Measurements from ENCODE around the gene TOB1.

TOB1 gene

DNA sequence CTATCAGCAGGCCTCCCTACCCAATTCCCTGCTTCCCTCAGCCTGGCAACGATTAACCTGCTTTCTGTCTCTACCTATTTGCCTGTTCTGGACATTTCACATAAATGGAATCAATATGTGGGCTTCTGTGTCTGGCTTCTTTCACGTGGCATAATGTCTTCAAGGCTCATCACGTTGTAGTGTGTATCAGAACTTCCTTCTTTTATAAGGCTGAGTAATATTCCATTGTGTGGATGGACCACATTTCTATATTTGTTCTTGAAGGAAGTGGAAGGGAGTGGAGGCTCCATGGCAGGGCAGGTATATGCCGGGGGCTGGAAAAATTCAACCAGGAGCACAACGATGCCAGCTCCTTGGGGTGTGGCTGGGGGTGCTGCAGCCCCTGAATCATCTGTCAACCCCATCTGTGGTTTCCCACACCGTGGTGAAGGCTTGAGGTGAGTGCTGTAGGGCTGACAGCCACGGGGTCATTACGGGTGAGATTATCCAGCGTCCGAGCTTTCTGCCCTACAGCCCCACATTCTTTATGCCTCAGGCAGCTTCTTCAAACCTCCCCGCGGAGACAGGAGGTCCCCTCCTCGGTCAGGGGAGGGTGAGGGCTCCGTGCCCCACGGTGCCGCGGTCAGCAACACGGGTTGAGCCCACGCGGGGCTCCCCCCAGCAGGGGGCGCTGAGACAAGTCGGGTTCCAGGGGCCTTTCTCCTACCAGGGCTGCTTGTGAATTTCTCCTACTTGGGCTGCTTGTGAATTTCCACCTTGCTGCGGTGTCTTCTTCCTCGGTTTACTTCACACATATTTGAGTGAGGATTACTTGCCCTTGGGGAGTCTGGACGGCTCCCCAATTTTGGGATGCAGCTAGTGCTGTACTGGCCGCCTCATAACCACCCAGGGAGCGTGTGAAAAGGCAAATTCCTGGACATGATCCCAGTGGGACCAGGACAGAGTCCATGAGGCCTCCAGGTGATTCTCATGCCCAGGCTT is 49.1 kb downstream of the TOB1 start:
- DNase-seq, result peak; percentile 36 to 71
- no peak for TF ChIP-seq POLR2A (IDR thresholded peaks at IDR 0.05; ENCODE audit: low read length)
- no peak for TF ChIP-seq GATA1 (IDR thresholded peaks at IDR 0.05; ENCODE audit: low read depth, low read length)

DNA sequence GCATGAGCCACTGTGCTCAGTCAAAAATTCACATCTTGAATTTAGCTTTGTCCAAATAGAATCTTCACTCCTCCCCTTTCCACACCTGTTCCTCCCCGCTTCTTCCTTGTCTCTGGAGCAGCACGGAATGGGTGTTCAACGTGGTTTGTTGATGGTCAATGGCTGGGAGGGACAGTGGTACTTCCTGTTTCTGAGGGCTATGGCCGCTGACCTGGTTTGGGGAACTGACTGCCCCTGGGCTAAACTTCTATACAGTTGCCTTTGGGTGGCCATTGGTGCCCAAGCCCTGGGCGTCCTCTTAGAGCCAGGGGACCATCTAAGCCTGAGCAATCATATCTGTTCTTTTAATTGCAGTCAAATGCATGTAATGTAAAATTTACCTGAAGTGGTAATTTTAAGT is 49.9 kb downstream of the TOB1 start:
- no peak for DNase-seq
- TF ChIP-seq POLR2A (IDR thresholded peaks at IDR 0.05; ENCODE audit: low read length) (no peak), GATA1 (IDR thresholded peaks at IDR 0.05; ENCODE audit: low read depth, low read length) (no peak)

DNA sequence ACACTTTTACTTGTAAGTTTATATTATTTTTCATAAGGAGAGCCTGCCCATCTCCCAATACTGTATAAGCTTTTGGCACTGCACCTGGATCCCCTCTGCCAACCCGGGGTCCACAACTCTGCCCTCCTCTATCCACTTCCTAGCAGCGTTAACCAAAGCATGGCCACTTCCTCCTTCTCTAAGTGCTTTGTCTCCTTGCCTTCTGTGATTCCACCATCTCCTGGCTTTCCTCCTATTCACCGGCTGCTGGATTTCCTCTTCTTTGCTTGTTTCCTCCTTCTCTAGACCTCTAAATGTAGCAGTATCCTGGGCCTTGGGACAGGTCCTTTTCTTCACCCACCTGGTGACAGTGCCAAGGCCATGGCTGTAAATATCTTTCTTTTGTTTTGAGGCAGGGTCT is 50.8 kb downstream of the TOB1 start:
- no peak for DNase-seq
- TF ChIP-seq POLR2A (IDR thresholded peaks at IDR 0.05; ENCODE audit: low read length), result no peak
- no peak for TF ChIP-seq GATA1 (IDR thresholded peaks at IDR 0.05; ENCODE audit: low read depth, low read length)

DNA sequence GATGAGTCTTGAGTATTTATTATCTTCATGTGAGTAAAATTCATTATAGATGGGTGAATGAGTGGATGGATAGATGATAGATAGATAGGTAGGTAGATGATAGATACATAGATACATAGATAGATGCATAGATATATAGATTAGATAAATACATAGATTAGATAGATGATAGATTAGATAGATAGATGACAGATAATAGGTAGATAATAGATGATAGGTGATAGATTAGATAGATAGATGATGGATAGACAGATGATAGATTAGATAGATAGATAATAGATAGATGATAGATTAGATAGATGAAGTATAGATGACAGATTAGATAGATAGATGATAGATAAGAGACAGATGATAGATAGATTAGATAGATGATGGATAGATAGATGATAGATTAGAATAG is 52.6 kb downstream of the TOB1 start:
- no peak for TF ChIP-seq POLR2A (IDR thresholded peaks at IDR 0.05; ENCODE audit: low read length)
- no peak for TF ChIP-seq GATA1 (IDR thresholded peaks at IDR 0.05; ENCODE audit: low read depth, low read length)
- peak in 1 of 2 experiments; percentile 42 for DNase-seq
